NCI-H82 (cell line): ENCODE data around the gene SYT1.
A peak's percentile ranks its signal among the peaks of the same experiment; 100 is the strongest.

Experiments used
- DNase-seq: peaks from one replicate; lab custom pipeline; 2025; lab: John Stamatoyannopoulos, UW

The SYT1 gene

DNA sequence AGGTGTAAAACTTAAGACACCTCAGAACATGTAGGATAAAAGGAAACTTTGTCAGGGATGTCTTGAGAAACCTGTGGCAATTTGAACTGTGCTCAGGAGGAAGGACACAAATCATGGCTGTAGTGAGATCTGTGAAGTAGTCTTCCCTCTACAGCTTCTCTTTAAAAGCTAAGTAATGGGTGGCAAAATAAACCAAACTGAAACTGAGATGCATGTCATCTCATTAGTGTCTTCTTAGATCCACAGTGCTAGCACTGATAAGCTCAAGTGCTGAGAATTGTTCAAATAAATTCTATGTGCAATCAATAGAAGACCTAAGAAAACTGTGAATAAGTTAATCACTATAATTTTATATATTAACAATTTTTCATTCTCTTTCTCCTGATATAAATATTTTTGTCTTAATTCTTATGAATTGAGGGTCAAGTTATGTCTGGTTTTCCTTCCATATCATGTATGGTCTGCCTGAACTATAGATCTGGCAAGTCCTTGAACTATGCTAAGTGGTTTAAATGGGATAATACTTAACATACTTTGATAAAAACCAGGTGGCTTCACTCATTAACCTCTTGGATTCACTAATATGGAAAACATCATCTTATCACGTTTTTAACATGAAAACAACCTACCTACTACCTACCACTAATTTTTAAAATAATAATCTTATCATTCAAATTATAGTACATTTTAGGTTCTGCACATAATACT lies 27.2 kb downstream of the SYT1 start:
- peak; percentile 80 for DNase-seq

DNA sequence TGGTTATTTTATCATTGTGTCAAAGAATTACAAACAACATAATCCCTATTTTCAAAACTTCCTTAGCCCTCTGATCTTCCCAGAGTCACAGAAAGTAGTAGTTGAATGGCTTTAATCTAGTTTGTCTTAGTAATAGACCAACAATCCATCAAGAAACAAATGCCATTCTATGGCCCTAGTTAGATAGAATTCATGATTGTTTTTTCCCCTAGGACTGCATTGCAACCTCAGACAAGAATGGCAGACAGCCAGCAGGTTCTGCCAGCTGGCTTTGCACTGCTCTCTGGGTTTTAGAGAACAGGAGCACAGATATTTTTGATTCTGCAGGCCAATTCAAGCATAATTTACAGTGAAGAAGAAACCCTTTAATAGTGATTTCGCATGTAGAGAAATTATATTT lies 33.8 kb downstream of the SYT1 start:
- DNase-seq = peak; percentile 39

DNA sequence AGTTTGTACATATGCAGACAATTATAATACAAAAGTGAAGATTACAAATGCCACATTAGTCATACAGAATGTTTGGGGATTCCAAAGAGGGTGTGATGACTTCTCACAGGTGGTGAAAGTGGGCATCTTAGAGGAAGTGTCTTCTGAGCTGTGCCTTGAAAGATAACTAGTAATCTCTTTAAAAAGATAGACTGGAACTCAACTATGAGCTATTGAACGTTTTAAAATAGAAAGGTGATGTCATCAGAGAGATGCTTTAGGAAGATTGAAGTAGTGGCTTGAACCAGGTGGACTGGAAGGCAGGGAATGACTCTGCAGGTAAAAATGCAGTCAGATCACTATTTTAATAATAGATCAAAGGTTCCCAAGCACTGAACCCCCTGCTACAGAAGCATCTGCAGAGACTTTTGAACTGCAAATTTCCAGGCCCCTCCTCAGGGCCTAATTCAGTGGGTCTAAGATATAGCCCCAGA lies 50.3 kb downstream of the SYT1 start:
- no peak for DNase-seq

DNA sequence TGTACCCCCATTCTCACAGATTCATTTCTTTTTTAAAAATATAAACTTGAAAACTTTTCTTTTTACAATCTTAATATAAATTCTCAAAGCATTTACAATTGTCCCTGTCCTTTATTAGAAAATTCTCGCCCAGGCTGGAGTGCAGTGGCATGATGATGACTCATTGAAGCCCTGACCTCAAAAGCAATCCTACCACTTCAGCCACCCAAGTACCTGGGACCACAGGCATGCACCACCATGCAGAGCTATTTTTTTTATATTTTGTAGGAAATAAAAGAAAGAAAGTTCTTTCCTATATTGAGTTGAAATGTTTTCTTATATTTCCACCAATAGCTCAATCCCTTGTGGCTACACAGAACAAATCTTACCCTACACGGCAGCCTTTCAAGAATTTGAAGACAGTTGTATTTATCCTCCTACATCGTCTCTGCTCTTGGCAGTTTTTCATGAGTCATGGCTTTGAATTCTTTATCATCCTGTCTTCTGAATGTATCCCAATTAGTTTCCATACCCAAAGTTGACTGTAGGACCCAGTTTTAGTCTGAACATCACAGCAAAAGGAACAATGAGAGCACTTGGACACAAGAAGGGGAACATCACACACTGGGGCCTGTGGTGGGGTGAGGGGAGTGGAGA lies 52.4 kb downstream of the SYT1 start:
- no peak for DNase-seq

DNA sequence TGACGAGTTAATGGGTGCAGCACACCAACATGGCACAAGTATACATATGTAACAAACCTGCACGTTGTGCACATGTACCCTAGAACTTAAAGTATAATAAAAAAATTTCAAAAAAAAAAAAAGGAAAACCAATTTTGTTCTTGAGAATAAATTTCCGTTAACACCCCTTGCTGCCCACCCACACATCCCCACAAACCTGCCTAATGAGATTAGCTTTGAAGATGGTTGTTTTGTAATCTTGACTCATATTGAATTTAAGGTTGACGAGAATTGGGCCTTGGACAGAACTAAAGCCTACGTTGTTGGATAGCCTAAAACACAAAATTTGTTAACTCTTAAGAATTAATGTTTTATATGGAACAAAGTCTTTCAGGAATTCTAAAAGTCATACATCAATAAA lies 52.9 kb downstream of the SYT1 start:
- peak; percentile 8 for DNase-seq

DNA sequence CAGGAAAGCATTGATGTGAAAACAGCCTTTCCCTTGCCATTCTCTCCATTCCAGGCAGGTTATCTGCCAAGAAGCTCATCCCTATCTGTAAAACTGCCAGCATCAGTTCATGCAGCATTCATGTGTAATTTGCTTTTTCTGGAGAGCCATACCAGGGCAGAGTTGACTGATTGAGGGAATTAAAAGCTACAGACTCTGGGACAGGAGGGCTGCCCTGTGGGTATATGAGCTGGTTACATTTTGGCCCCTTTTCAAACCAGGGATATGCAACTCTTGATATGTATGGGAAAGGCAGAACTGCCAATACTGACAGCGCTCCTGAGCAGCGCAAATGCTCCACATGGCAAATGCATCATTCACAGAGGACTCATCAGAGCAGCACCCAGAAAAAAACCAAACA lies 53.7 kb downstream of the SYT1 start:
- DNase-seq = peak; percentile 14

DNA sequence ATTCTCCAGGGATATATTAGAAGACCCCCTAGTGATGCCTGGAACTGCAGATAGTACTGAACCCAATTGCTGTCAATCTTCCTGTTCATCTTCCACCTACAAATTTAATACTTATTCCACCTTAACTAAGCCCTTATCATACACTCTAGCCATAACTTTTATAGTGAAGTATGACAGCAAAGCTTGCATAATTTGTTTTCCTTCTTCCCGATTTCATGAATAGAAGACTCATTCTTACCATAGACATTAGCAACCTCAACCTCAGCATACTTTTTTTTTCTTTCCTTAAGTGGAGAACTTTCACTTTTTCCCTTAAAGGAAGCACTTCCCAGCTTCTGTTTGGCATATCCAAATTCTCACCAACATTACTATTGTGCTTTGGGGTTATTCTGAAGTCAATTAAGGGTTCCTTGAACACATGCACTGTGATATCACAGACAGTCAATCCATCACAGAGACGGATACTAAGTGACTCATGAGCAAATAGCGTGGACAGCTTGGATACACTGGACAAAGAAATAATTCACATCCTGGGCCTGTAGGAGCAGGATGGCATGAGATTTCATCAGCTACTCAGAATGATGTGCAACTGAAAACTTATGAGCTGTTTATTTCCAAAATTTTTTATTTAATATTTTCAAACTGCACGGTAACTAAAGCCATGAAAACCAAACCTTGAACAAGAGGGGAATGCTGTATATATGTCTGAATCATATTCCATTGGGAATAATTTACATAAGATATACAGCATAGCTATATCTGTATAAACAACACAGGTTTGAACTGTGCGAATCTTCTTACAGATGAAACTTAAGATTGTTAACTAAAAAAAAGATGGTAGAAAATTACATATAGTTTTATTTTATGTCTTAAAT lies 63.9 kb downstream of the SYT1 start:
- no peak for DNase-seq

DNA sequence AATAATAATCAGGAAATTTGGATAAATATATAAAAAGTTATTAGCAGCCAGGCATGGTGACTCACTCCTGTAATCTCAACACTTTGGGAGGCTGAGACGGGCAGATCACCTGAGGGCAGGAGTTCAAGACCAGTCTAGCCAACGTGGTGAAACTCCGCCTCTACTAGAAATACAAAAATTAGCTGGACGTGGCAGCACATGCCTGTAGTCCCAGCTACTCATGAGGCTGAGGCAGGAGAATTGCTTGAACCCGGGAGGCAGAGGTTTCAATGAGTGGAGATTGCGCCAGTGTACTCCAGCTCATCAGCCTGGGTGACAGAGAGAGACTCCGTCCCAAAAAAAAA lies 64.5 kb downstream of the SYT1 start:
- no peak for DNase-seq

DNA sequence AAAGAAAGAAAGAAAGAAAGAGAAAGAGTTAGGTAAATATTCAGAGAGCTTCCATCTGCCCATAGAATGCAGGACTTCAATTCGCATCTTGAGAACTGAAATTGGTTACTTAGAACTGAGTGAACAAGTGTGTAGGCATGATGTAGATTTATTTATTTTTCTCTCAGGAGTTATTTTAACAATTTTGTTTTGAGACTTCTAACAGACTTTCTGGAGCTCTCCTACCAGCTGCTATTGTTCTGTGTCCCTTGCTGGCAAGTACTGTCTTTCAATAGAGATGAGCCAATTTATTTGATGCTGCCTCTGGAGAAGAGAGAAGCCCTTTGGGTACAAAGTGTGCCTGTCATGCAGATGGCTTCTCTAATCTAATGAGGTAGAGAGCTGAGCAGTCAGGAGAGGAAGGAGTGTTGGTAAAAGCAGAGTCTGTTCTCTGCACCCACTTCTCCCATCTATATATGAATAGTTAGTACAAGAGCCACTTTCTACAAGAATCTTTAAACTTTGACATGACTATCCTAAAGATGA lies 67.0 kb downstream of the SYT1 start:
- peak; percentile 71 for DNase-seq

DNA sequence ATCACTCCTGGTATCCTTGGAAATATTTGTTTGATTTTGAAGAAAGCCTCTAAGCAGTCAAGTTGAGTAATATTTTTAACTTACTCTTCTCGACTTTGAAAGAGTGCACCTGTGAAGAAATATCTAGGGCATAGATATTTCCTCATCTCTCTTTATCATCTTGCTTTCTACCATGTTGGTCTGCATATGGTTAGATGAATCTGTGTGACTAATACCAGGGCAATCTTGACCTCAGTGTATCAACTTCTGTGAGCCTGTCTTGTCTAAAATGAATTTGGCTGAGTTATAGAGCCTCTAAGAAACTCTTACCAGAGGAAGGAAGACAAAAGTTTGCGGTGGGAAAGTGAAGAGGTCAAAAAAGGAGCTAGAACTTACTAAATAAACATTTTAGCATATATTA lies 68.4 kb downstream of the SYT1 start:
- no peak for DNase-seq

DNA sequence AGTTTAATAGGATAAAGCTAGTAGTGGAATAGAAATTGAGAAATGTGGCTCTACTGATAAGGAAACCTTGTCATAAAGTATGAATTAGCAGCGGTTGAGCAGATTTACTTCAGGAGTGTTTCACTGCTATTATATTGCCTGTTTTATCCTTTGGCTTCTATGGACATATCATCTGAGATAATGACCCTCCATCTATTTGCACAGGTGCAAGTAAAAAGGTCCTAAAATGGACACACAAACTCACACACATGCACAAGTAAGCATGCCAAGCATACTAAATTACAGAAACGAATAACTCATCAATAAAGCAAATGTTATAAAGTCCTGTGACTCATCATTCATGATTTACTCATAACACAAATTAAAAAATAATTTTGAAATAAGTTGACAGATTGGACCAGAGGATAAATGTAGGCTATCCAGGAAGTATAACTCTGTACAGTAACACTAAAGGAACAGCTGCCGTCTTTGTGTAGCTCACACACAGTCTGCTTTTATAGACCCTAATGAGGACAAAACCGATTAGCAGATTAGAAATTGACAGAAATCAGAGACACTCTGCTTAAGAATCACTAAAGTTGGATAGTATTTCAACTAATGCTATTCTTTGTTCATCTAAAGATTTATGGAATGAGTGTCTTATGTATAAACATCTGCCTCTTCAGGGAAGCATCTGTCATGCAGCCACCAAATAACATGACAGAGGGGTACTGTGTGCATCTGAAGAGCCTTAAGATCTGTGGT lies 73.9 kb downstream of the SYT1 start:
- DNase-seq = peak; percentile 98

DNA sequence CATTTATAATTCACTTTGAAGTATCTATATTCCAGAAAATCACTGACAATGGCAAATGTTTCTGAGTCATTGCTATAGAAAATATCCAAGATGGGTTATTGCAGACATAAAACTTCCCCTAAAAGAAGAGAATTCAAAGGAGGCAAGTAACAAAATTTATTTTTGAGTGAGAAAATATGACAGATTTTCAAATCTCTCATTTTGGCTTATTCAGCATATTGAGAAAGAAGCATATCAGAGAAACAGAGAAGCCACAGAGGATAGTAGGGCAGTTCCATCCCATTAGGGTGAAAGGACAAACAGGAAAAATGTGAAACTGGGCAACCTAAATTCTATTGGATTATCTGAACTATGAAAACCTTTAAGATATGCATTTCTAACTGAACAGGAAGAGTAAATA lies 85.0 kb downstream of the SYT1 start:
- no peak for DNase-seq

DNA sequence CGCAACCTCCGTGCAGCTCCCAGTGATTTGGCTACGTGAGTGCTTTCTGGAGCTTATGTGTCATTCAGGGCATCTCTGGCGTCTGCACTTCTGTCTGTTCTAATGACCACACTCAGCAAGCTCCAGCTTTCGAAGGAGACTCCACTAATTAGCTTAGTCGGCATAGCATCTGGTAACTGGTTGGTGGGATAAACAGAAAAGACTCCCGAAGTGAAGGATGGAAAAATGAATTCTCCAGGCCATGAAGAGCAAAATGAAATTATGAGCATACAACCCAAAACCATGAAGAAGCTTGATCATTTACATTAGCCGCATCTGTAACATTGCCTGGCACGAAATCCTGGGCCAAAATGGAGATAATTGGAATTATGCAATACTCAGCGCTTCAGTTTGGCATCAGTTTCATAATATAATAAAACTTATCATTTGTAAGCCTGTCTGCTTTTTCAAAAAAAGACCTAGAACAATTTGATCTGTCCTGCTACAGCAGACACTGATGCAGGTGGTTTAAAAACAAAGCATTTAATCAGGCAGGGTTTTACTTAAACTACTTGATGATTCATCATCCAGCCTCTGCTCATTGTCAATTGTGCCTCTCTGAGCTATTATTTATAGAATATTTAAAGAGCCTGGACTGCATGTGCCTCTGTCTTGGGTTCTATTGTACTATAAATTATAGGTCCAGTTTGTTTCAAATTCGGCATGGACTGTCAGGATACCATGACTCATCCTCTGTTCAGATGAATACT lies 87.4 kb downstream of the SYT1 start:
- DNase-seq = peak; percentile 98

DNA sequence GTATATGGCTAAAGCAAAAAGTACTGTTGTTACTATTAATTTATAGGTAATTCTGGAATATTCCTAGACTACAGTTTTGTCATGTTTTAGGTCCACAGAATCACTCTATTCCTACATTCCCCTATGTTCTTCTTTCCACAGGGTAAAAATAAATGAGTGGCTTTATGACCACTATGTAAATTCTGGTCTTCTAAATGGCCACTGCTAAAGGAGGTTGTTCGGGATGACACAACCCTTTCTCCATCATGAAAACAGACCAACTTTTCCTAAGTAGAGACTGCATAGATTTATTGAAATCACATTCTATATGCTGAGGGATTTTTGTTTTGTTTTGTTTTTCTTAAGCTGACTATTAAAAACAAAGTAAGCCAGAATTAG lies 88.0 kb downstream of the SYT1 start:
- DNase-seq = no peak

DNA sequence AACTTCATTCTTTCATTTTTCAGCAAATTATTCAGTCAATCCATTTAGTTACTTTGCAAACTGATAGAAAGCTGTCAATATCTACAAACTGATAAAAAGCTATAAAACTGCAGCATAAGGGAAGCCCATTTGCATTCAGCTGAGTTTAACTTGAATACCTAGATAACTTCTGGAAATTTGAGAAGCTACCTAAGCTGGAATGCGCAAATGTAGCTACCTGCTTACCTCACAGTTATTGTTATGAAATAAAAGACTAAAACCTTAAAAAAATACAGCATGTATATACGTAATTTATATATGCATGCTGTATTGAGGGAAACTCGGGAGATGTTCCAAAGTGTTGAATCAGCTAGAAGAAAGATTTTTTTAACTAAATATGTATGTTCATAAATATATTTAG lies 94.4 kb downstream of the SYT1 start:
- no peak for DNase-seq

DNA sequence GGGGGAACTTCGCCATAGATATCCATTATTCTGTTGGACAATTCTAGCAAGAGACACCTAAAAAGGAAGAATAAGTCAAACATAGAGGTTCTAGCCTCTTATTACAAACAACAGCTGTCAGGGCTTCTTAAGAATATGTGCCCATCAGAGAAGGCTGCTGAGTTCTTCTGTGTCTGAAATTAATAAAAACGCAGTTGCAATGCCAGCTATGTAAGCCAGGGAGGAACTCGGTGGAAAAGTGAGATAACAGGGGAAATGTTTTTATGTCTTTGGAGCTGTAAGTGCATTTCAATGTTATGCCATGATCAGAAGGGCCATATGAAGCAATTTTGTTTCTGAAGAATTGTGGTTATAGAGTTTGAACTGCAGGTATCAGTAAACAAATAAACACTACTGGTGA lies 95.0 kb downstream of the SYT1 start:
- DNase-seq = peak; percentile 28

DNA sequence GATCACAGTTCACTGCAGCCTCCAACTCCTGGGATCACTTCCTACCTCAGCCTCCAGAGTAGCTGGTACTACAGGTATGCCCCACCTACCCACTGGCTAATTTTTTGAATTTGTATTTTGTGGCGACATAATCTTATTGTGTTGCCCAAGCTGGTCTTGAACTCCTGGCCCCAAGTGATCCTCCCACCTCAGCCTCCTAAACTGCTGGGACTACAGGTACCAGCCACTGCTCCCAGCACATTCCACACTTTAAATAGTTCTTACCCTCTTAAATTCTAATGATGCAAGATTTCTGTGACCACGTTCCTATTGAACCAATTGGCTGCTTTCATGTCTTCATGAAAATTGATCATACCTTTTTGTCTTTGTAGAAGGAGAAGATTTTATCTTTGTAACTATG lies 96.6 kb downstream of the SYT1 start:
- no peak for DNase-seq

DNA sequence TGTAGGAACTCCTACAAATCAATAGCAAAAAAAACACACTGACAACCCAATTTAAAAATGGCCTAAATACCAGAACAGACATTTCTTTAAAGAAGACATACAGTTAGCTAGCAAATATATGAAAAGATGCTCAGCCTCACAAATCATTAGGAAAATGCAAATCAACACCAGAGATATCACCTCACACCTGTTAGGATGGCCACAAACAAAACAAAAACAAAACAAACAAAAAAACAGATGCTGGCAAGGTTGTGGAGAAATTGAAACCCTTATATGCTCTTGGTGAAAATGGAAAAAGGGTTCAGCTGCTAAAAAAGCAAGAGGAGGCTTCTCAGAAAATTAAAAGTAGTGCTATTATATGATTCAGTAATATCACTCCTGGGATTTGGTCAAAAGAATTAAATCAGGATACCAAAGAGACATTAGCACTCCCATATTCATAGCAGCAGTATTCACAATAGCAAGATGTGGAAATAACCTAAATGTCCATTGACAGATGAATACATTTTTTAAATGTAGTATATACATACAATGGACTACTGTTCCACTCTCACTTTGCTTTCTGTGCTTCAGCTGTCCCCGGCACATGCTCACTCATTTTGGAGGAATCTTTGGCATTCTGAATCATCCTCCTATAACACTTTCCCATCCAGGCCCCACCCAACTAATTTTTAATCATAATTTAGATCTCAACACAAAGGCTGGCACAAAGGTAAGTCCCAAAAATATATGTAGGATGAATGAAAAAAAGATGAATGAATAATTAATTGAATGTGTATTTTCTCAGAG lies 99.1 kb downstream of the SYT1 start:
- no peak for DNase-seq

DNA sequence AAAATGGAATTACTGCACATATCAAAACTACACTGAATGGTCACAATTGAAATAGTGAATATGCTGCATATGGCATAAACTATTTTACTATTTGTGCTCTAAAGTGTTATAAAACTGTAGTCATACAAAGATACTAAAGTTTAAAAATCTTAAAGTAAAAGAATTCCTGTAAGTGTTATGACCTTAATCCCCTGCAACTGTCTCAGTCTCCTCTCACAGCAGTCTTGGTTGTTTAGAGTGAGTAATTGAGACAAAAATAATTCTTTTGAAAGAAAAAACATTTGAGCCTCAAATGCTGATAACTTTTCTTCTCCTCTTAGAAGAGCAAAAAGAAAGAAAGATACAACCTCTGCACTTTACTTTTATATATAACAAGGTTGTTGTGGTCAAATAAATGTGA lies 99.9 kb downstream of the SYT1 start:
- no peak for DNase-seq

DNA sequence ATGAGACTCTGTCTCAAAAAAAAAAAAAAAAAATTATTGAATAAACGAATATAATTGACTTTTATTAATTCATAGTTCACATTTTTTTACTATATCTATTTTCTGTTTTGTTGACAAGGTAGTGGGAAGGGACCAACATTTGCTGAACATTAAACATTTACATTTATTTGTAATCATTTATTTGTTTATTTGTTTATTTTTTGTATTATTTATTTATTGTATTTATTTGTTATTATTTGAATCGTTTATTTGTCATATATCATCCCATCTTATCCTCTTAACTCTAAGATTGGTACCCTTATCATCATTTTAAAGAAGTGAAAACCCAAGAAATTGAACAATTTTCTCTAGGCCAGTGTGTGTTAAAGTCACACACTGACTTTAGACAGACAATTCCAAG lies 101.5 kb downstream of the SYT1 start:
- no peak for DNase-seq

DNA sequence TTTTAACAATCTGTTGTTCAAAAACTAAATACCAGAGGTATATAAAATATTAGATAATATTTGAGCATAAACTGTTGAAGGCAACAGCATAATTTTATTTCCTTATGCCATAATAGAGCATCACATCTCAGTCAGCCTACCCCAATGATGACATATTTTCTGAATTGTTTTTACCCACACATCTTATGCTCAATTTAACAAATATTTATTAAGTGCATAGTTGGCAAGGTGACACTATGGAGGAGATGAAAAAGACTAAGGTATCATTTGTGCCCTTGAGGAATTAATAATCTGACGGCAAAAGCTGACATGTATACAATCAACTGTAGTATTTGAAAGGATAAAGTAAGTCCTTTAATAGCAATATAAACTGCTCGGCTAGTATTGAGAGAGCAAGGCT lies 102.4 kb downstream of the SYT1 start:
- no peak for DNase-seq
